GM18873 (cell line): ENCODE measurements around the gene DEDD.

Source experiments
- ATAC-seq: cut with Tn5 transposase; IDR thresholded peaks from one replicate; pipeline ENCODE4 v1.9.1; 2021; ENCODE audit warnings: mild to moderate bottlenecking, moderate library complexity, moderate number of reproducible peaks; ENCODE audit not compliant: unreplicated experiment, low FRiP score

Gene DEDD

DNA sequence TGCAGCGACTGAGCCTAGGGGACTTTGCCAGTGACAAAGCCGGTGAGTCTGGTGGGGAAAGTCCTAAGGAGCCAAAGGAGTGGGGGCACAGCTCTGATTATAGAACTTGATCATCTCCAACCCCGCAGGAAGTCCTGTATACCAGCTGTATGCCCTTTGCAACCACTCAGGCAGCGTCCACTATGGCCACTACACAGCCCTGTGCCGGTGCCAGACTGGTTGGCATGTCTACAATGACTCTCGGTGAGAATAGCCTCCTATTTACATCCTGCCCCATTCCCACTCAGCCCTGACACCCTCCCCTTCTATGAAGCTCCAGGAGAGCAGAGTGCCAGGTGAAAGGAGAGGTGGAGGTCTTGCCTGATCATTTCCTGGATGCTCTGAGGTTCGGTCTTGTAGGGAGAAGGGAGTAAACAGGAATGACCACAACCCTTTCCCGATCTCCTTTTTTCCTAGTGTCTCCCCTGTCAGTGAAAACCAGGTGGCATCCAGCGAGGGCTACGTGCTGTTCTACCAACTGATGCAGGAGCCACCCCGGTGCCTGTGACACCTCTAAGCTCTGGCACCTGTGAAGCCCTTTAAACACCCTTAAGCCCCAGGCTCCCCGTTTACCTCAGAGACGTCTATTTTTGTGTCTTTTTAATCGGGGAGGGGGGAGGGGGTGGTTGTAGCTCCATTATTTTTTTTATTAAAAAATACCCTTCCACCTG, 32.6 kb upstream of the DEDD start:
- no peak for ATAC-seq

DNA sequence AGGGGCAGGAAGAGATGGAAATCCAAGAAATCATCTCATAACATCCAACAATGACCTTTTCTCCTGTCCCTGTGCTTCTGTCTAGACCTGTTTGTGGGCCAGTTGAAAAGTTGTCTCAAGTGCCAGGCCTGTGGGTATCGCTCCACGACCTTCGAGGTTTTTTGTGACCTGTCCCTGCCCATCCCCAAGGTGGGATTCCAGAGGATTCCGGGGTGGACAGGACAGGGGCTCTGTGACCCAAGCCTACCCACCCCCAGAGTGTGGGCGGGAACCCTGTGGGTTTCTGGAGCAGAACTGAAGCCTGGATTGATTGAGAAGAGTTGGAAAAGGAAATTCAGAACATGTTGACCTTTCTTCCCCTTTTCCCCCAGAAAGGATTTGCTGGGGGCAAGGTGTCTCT, 31.3 kb upstream of the DEDD start:
- no peak for ATAC-seq

DNA sequence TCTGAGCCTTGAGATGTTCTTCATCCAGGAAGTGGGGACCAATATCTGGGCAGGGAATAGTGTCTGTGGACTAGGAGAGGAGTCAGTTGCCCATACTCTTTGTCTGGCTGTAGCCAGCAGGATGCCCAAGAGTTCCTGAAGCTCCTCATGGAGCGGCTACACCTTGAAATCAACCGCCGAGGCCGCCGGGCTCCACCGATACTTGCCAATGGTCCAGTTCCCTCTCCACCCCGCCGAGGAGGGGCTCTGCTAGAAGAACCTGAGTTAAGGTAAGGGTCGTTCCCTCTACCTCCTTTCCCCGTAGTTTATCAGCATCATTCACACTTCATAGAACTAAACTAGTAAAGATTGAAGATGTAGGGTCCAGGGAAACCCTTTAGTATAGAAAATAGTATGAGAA, 30.3 kb upstream of the DEDD start:
- no peak for ATAC-seq

DNA sequence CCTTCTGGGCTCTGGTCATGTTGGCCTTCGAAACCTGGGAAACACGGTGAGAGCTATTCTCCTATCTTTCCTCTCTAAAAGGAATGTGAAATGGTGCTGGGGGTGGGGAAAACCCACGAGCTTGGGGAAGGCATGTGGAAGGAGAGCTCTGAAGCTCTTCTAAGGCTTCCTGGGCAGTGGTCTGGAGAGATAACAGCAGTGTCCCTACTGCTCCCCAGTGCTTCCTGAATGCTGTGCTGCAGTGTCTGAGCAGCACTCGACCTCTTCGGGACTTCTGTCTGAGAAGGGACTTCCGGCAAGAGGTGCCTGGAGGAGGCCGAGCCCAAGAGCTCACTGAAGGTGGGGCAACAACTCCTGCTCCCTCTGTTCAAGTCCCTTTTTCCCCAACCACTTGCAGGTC, 29.6 kb upstream of the DEDD start:
- ATAC-seq: no peak

DNA sequence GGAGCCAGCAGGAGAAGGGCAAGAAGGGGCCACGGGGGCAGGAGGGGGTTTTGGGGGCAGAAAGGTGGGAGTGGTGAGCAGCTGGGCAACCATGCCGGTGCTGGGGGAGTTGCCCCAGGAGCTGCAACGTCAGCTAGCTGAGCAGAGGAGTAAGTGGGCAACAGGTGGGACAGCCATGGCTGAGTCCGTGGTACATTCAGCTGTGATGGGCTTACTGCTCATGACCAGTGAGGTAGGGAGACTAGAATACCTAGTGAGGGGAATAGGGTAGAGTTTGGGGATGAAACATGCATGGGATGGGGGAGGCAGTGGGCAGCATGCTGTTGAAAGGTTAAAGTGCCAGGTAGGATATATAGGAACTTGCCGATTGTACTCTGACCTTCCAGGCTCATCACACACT, 29.2 kb upstream of the DEDD start:
- no peak for ATAC-seq

DNA sequence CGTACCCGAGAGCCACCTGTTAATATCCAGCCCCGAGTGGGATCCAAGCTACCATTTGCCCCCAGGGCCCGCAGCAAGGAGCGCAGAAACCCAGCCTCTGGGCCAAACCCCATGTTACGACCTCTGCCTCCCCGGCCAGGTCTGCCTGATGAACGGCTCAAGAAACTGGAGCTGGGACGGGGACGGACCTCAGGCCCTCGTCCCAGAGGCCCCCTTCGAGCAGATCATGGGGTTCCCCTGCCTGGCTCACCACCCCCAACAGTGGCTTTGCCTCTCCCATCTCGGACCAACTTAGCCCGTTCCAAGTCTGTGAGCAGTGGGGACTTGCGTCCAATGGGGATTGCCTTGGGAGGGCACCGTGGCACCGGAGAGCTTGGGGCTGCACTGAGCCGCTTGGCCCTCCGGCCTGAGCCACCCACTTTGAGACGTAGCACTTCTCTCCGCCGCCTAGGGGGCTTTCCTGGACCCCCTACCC, 28.2 kb upstream of the DEDD start:
- ATAC-seq: no peak

DNA sequence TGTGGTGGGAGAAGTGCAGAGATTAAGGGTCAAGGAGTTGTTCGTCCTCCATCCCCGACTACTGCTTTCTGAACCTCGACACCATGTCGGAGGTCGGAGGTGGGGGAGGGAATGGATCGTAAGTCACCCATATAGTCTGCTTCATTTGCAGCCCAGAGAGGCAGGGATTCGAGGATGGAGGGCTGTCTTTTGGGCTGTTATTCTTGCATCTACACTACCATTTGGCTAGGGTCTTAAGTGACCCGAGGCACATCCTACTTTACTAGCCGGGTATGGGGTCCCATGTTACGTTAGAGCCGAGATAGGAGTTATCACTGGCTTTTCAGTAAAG, 27.4 kb upstream of the DEDD start:
- ATAC-seq: no peak

DNA sequence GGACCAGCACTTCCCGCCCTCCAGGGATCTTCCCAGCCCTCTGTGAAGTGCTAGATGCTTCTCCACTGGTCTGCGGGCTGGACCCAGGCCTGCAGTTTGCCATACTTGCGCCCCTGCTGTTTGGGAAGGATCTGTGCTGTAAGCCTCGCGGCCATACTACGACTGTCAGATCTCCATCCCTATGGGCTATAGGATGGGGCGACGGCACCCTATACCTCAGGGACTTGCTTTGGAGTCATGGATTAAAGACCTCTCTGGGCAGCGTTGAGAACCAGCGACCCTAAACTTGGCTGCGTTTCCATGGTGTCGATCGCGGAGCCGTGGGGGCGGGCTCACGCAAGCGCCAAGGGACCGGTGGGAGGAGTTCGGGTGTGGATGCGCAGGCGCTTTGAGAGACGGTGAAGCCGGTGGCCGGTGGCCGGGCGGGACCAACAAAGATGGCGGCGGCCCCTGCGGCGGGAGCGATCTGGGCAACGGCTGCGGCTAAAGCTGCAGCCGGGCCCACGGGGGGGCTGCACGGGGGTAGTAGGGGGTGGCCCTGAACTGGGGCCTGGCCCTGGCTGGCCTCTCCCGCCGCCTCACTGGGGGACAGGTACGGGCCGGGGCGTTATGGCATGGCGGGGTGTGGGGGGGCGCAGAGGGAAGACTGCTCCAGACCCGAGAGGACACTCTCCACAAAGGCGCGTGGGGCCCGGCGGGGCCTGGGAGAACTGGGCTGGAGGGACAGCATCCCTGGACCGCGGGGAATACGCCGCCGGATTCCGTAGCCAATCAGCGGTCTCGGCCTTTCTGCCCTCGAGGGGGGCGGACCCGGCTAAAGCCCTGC, 26.8 kb upstream of the DEDD start, which contains the start of gene USP21:
Gene USP21 (plus strand): TSS at position 414 of the 826 bp plus-strand sequence. CDS start 1,141 bp downstream, outside the sequence.
- ATAC-seq: peak; percentile 62

DNA sequence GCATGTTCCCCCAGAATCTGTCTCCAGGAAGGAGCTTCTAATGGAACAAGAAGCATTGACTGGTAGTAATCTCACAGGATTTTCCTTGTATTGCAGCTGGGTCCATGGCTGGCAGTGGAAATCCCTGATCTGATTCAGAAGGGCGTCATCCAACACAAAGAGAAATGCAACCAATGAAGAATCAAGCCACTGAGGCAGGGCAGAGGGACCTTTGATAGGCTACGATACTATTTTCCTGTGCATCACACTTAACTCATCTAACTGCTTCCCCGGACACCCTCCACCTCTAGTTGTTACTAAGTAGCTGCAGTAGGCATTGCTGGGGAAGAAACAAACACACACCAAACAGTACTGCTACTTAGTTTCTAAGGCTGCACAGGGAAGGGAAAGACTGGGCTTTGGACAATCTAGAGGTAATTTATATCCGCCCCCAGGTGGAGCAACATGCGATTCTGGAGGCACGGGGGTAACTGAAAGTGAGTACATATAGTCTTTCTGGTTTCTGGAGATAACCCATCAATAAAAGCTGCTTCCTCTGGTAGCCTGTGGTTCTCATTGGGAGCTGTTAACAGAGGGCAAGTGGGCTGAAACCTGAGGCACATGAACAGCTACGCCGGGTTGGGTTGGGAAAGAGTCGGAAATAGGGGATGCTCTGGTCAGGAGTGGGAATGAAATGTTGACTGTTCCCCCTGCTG, 26.0 kb upstream of the DEDD start:
- no peak for ATAC-seq

DNA sequence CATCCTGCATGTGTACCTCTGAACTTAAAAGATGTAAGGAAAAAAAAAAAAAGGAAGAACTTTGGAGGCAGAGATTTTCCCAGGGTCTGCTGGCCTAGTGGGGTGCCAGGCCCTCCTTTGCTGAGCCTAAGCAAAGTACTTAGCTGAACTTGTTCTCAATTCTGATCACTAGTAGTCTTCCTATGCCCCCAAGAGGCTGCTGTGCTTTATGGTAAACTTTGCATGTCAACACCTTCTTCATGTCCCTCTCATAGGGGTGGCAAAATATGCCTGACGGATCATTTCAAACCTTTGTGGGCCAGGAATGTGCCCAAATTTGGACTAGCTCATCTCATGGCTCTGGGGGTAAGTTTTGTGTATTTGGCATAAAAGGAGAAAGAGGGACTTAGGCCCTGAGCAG, 25.4 kb upstream of the DEDD start:
- no peak for ATAC-seq

DNA sequence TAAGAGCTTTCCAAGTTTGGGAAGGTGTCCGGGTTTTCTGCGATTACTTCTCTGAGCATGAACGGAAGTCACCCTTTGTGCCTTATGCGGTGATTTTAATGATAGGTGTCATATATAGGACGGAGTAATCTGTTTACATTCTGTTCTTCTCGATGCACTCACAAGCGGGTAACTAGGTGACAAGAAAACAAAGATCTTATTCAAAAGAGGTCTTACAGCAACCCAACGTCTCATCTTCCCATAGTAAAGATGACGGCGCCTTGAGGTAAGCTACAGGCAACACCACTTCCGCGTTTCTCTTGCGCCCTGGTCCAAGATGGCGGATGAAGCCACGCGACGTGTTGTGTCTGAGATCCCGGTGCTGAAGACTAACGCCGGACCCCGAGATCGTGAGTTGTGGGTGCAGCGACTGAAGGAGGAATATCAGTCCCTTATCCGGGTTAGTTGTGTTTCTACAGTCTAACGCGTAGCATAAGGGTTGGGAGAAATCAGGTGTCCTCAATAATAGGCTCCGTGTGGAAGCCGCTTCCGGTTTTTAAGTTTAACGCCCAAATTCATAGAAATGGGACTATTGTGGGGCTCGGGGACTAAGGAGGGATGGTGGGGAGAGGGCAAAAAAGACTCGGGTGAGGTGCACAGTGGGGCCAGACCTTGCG, 21.3 kb upstream of the DEDD start, which contains the start of gene UFC1:
Gene UFC1 (plus strand): TSS at position 297 of the 656 bp plus-strand sequence. CDS start 20 bp downstream, at position 317.
- ATAC-seq: no peak

DNA sequence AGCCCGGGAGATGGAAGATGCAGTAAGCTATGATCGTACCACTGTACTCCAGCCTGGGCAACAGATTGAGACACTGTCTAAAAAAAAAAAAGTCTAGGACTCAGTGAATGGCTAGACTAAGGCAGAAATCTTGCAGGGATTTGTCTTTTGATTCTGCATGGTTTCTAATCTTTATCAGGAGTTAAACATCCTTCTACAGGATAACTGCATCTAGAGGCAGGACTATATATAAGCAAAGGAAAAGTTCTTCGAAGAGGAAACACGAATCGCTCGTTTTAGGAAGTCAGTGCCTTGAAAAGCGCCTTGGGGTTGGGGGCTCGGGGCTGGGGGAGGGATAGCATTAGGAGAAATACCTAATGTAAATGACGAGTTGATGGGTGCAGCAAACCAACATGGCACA, 20.7 kb upstream of the DEDD start:
- no peak for ATAC-seq

DNA sequence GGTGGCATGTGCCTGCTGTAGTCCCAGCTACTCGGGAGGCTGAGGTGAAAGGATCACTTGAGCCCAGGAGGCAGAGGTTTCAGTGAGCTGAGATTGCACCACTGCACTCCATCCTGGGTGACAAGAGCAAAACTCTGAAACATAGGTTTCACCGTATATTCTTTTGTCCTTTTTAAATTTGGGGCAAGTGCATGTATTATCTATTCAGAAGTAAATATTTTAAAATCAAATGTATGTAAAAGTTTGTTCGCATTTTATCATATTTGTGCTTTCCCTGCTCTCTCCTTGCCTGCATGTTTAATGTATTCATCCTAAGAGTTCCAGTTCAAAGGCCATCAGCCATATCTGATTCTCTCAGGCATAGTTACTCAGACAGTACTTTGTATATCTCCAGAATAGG, 13.4 kb upstream of the DEDD start:
- no peak for ATAC-seq

DNA sequence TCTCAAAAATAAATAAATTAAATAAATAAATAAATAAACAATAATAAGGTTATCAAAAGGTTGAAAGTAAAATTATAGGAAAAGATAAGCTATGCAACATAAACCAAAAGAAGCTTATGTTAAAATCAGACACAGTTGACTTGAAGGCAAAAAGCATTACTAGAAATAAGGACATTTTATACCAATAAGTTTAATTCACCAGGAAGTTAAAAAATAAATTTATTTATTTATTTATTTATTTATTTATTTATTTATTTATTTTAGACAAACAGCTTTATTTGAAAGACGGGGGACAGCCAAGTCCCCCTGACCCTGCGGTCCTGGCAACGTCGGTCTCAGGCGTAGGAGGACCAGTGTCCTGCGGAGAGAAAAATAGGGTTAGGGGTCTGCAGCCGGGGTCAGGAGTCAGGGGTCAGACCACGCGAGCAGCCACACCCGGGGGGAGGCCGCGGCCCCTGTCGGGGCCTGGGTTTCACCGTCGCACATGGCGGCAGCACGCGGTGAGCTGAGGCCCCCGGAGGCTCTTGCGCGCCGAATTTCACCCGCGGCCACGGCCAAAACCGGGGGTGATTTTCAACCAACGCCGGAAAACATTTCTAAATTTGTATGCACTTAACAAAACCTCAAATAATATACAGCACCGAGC, 8.4 kb upstream of the DEDD start:
- no peak for ATAC-seq

DNA sequence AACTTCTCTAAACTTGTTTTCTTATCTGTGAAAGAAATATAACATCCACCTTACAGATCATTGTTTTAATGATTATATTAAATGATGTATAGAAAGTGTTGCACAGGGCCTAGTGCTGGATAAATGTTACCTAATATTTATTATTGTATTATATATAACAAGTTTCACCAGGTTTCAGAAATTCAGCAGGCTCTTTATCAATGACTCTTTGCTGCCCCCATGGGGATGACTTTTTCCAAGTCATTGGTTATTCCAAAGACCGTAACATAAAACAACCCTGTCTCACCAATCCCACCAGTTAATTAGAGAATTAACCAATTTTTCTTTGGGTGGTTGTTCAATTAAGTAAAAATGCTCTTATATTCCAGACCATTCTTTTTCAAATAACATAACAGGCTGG, 7.3 kb upstream of the DEDD start:
- ATAC-seq: no peak

DNA sequence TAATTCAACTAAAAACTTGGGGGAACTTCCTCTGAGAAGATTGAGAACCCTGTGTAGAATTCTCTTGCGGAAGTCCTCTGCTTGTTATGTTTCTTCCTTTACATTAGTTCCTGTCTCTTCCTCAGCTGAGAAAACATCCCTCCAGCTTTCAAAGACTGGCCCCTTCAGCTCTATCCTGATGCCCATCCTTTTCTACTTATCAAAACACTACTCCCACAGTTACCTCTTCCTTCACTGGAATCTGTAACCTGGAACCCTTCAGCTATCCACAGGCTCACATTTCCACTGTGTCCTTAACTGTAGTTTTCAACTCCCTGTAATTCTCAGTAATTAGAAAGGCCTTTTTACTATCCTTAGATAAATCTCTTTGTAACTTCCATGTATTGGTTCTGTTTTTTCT, 6.0 kb upstream of the DEDD start:
- ATAC-seq: no peak

DNA sequence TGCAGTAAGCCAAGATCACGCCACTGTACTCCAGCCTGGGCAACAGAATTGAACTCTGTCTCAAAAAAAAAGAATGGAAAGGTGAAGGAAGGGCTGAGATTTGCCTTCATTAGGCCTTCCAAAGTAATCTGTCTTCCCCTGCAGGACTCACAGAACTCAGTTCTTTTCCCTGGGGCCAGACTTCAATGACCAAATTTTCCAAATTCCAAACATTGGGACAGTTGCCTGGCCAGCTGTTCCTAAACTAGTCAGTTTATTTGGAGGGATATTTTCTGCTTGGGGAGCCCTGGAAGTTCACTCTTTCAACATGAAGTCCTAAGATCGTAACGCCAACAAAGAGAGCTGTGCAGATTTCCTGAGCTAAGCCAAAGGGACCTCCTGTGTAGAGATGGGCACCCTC, 5.4 kb upstream of the DEDD start:
- ATAC-seq: no peak

DNA sequence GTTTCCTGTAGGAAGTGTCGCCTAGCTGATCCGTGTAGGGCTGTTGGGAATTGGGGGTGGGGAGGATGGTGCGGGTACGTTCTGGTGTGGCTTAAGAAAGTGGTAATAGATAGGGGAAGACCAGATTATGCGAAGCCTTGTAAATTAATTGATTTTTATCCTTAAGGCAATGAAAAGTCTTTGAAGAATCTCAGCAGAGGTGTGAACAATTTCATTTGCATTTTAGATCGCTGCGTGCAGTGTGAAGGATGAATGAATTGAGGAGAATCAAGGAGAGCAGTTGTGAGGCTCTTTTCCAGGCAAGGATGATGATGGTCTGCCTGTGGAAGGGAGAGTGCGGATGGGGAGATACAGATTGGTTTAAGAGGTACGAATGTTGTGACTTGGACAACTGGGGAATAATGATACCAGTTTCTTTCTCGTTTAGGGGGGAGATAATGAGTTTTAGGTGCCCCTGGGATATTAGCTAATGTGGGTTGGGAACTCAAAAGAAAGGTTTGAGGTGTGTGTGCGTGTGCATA, 813 bp upstream of the DEDD start:
- no peak for ATAC-seq

DNA sequence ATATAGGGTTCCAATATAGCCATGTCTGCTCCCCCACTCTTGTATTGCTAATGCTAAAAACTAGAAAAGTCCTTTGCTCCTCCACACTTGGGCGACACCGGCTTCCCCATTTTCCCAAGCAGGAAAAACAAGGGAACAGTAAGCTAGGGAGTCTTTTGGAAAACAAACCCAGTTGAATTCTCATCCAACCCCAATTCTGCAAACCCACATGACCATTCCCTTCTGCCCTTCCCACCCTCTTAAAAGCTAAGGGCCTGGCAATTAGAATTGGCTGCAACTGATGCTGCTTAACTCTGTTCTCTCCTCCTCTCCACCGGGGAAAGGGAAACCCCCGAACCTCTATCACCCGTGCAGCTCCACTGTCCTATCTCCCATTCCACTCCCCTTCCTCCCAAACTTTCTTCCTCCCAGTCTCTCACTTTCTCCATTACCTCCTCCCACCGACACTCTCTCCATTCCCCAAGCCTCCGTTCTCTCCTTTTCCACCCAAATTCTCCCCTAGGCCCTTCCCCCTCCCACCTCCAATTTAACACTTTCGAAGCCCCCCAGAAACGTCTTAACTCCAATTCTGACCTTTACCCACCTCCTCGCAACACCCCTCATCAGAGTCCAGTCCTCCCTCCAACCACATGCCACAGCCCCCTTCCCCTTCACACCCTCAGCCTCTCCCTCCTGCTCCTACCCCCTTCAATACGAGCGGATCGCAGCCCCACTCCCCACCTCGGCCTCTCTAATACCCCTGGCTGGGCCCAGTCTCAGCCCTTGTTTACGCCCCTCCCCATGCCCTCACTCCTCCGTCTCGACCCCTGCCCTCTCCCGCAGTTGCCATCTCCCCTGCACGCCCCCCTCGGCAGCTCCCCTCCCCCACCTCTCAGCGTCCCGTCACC, 701 bp downstream of the DEDD start:
- ATAC-seq: no peak
